ENCODE results near the gene GPR183. TPM values are rescaled to one million over a fixed set of nuclear protein-coding genes. Genes with fewer than 3 reads are reported as not detected.

GPR183 gene
- total and polyA plus RNA-seq, 2 of the 8 experiments (the other 6 are each of a cell fraction or from before 2014, with no cell fraction given) = not detected

- TF ChIP-seq TCF12 (IDR thresholded peaks at IDR 0.05; ENCODE audit: low read depth, low read length) (no peak), JUND (IDR thresholded peaks at IDR 0.05; ENCODE audit: low read length) (no peak), NRF1 (IDR thresholded peaks at IDR 0.05; ENCODE audit: low read depth, low read length) (no peak), BACH1 (IDR thresholded peaks at IDR 0.05; ENCODE audit: low read length) (no peak), MAX (IDR thresholded peaks at IDR 0.05) (no peak), EGR1 (IDR thresholded peaks at IDR 0.05; ENCODE audit: borderline replicate concordance, low read depth, low read length) (no peak), POLR2A (IDR thresholded peaks at IDR 0.05; ENCODE audit: control extremely low read depth in 1 of 2, low read depth in 2 of 2, low read length in 2 of 2) (no peak)
Measured at GRCh38 chr13:99301913-99302636, 5.1 kb downstream of the GPR183 start (continued).
